Measurements from ENCODE around the gene CHSY1. TPM values are rescaled to one million over a fixed set of nuclear protein-coding genes. Genes with fewer than 3 reads are reported as not detected.
A peak's percentile ranks its signal among the peaks of the same experiment; 100 is the strongest.

The CHSY1 gene
- total RNA-seq, 2 donors from 2014 or later, result 91.2 to 93.3 TPM

DNA sequence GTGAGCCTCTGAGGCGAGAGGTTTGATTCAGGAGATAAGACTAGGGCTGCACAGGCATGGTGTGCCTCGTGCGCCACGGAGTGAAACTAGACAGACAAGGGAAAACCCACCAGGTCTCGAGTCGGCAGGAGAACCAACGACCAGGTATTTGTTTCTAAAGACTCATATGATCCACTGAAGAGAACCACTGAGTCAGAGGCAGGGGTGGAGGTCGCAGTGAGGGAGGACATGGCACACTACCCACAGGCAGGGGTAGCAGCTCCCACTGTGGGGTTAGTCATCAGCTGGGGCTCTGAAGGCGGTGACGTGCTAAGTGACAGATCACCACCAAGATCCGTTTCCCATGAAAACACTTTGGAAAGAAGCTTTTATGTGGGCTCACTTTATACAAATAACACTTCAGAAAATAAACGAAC lies 45.7 kb downstream of the CHSY1 start:
- Mint-ChIP-seq H3K27me3 (no peaks in the 10 kb centered on the region), H3K9me3 (no peaks in the 10 kb centered on the region), H3K4me3 (peak overlapping the region; percentile 87), H3K4me1 (ENCODE audit: low read depth in 2 of 2) (peaks cover 68 to 85% of the 10 kb centered on the region in 2 donors), H3K36me3 (no peaks in the 10 kb centered on the region), H3K27ac (peak overlapping the region; percentile 85 to 94)
- DNase-seq (ENCODE audit: low spot score) (peak; percentile 78), ATAC-seq (peak; percentile 91 to 94)

DNA sequence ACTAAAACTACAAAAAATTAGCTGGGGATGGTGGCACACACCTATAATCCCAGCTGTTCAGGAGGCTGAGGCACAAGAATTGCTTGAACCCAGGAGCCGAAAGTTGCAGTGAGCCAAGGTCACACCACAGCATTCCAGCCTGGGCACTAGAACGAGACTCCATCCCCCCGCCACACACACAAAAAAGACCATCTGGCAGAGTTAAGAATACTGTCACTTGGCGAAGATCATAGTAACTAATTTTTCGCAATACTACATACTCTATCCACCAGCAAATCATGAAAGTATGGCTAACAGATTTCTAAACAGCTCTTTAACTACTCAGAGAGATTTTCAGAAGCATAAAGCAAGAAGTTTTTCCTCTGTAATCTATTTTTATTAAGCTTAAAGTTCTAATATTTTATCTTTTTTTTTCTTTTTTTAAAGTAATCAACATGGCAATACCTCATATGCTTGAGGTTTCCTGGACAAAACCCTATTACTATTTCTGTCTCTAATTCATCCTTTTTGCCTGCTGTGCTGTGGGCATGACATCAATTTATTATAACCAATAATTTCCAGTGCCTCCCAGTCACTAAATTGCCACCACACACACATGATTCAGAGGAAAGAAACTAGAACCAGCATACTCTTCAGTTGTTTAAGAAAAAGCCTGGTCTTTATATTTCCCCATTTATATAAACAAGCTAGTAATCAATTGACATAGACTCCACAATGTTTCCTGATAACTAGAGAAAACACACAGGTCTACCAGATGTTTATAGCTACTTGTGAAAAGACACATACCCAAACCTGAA lies 46.9 kb downstream of the CHSY1 start:
- peaks cover 75 to 89% of the 10 kb centered on the region in 2 donors for H3K4me1 Mint-ChIP-seq (ENCODE audit: low read depth in 2 of 2)

DNA sequence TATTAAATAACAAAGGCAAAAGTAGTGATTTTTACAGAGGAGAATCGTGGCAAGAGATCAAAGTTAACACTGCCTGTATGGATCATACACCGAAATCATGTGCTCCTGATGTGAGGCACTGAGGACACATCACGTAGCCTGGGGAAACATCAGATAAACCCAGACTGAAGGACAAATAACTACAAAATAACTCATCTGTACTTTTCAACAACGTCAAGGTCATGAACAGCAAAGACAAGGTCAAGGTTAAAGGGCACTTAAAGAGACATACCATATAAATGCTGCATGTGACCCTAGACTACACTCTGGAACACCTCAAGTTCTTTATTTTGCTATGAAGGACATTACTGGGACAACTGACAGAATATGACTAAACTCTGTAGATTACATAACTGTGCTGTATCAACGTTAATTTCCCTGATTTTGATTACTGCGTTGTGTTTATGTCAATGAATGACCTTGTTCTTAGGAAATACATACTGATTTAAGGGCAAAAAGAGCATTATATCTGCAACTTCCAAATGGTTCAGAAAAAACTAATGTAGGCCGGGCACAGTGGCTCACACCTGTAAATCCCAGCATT lies 48.1 kb downstream of the CHSY1 start:
- H3K36me3 Mint-ChIP-seq, result no peaks in the 10 kb centered on the region
- no peaks in the 10 kb centered on the region for H3K9me3 Mint-ChIP-seq

More for the DNA sequence above, 46.9 kb downstream of the CHSY1 start:
- DNase-seq (ENCODE audit: low spot score) (no peak), ATAC-seq (no peak)
- no peaks in the 10 kb centered on the region for H3K36me3 Mint-ChIP-seq
- H3K27ac Mint-ChIP-seq, result peak overlapping the region; percentile 85 to 94
- no peaks in the 10 kb centered on the region for H3K9me3 Mint-ChIP-seq
- H3K27me3 Mint-ChIP-seq, result no peaks in the 10 kb centered on the region
- peak overlapping the region; percentile 87 for H3K4me3 Mint-ChIP-seq

DNA sequence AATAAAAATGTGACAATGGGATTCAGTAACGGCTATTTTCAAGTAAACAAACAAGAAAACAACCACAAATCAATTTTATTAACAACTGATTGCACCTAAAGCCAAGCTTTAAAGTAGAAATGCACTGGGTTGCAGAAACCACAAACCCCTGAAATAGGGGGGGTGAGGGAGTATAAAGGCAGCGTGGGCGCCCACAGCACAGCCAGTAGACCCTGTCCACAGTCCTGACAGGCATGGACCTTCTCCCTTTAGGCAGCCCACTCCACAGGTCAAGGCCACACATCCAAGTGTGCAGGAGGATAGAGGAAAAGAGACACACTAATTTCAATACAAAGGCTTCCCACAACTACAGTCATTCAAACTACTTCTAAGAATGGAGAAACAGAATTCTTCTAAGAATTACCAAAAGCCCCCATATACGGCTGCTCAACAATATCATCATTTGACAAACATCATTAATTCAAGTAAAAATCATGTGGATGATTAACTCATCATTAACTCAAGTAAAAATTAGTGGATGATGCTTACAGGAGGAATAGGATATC lies 48.7 kb downstream of the CHSY1 start:
- H3K36me3 Mint-ChIP-seq, result no peaks in the 10 kb centered on the region
- DNase-seq (ENCODE audit: low spot score) (no peak), ATAC-seq (peak in 1 of 2 donors; percentile 46)
- H3K27ac Mint-ChIP-seq, result peak overlapping the region; percentile 88 to 92
- peak overlapping the region; percentile 82 for H3K4me3 Mint-ChIP-seq
- no peaks in the 10 kb centered on the region for H3K27me3 Mint-ChIP-seq
- H3K9me3 Mint-ChIP-seq, result no peaks in the 10 kb centered on the region
- peaks cover 80 to 94% of the 10 kb centered on the region in 2 donors for H3K4me1 Mint-ChIP-seq (ENCODE audit: low read depth in 2 of 2)

More for the DNA sequence above, 48.1 kb downstream of the CHSY1 start:
- Mint-ChIP-seq H3K27ac (peak overlapping the region; percentile 88 to 92), H3K27me3 (no peaks in the 10 kb centered on the region), H3K4me3 (peak overlapping the region; percentile 82), H3K4me1 (ENCODE audit: low read depth in 2 of 2) (peaks cover 75 to 89% of the 10 kb centered on the region in 2 donors)
- ATAC-seq (no peak), DNase-seq (ENCODE audit: low spot score) (no peak)

DNA sequence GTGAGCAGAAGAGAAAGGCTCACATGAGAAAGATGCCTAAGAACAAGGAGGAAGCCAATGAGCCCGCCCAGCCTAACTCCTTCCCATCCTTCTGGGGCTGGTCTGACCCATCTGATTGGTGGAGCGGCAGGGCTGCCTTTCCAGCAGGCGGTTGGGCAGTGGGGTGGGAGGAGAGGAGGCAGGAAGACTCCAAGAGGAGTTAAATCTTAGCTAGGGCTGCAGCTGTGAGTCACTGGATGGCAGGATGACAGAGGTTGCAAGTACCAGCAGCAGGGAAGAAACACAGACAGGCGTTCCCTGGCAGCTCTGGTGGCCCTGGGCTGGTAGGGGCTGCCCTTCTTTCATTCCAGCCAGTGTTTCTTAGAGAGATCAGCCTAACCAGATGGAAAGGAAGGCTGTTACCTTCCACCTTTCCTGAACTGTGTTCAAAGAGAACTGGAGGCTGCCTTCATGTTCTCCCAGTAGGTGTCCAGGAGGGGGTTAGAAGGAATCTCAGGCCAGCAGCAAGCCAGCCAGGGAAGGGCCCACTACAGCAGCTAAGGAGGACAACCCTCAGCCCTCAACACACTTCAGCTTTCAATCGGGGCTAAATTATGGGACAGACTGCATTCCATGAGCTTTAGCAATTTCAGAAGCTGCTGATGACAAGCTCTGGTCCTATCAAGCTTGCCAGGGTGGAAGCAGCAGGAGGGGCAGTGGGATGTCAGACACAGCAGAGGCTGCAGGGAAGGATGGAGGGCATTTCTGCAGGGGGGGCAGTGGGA lies 50.3 kb downstream of the CHSY1 start:
- Mint-ChIP-seq H3K27ac (peak overlapping the region; percentile 59 to 99), H3K4me1 (ENCODE audit: low read depth in 2 of 2) (peaks cover 79 to 90% of the 10 kb centered on the region in 2 donors), H3K27me3 (no peaks in the 10 kb centered on the region), H3K36me3 (no peaks in the 10 kb centered on the region), H3K4me3 (peak overlapping the region; percentile 89), H3K9me3 (no peaks in the 10 kb centered on the region)
- DNase-seq (ENCODE audit: low spot score) (no peak), ATAC-seq (no peak)

DNA sequence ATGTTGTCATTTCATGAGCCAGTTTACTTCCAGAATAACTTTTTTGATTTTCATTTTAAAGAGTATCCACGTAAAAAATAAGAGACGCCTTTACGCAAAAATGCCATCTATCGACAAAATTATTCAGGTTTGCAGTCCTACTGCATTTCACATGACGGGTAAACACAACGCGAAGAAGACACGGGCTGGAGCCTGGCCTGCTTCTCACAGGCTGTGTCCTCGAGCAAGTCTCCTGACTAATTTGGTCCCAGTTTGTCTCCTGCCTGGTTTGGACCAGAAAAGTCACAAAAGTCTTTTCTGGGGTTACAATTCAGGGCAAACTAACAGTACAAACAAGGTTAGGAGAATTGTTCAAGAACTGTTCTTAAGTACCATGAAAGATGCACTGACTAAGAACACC lies 51.7 kb downstream of the CHSY1 start:
- Mint-ChIP-seq H3K4me1 (ENCODE audit: low read depth in 2 of 2) (peaks cover 69 to 76% of the 10 kb centered on the region in 2 donors), H3K27me3 (no peaks in the 10 kb centered on the region), H3K27ac (peak overlapping the region; percentile 97 to 99), H3K9me3 (no peaks in the 10 kb centered on the region), H3K36me3 (no peaks in the 10 kb centered on the region), H3K4me3 (peak overlapping the region; percentile 89)
- ATAC-seq (no peak), DNase-seq (ENCODE audit: low spot score) (no peak)

DNA sequence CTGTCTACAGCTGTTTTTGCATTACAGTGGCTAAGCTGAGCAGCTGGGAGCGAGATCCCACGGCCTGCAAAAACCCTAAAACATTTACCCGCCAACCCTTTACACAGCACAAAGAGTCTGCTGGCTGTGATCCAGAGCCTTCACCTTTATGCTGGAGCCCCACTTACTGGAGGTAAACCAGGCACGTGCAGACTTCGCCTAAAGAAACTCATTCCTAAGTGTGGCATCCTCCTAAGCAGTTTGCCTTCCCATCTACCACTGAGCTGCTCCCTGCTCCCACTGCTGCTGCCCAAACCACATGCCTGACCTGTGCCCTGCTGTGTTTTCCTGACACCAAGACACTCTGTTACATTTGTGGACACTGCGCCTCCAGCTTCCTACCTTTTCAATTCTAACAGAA lies 53.0 kb downstream of the CHSY1 start:
- H3K27me3 Mint-ChIP-seq, result no peaks in the 10 kb centered on the region
- H3K36me3 Mint-ChIP-seq, result no peaks in the 10 kb centered on the region
- H3K4me1 Mint-ChIP-seq (ENCODE audit: low read depth in 2 of 2), result peaks cover 70 to 76% of the 10 kb centered on the region in 2 donors
- H3K27ac Mint-ChIP-seq, result peak overlapping the region; percentile 97 to 99
- no peak for ATAC-seq
- peak overlapping the region; percentile 89 for H3K4me3 Mint-ChIP-seq
- no peaks in the 10 kb centered on the region for H3K9me3 Mint-ChIP-seq
- no peak for DNase-seq (ENCODE audit: low spot score)

DNA sequence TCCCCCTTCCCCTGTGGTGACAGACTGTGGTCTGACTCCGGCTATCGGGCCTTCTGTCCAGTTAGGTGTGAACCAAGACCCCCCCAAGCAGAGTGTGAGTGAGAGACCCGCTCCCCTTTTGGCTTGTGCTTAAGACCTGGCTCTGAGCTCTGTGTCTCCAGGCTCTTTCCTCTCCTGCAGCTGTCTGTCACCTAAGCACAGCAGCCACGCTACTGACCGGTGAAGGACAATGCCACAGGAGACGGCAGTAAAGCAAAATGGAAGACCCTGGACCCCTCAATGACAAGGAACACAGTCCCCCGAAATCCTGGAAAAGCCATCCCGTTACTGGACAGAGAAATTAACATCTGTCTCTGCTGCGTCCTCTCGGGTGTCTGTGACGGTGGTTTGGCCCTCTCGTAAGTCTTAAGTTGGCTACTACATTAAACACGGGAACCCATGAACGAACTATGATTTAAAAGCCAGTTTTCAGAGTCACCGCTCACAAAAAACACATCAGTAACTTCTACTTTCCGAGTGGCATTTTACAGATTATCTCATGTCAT lies 53.7 kb downstream of the CHSY1 start:
- Mint-ChIP-seq H3K9me3 (no peaks in the 10 kb centered on the region), H3K36me3 (no peaks in the 10 kb centered on the region), H3K27ac (peak overlapping the region; percentile 97 to 99), H3K27me3 (no peaks in the 10 kb centered on the region), H3K4me1 (ENCODE audit: low read depth in 2 of 2) (peaks cover 69 to 76% of the 10 kb centered on the region in 2 donors), H3K4me3 (peak overlapping the region; percentile 89)
- ATAC-seq (no peak), DNase-seq (ENCODE audit: low spot score) (no peak)

DNA sequence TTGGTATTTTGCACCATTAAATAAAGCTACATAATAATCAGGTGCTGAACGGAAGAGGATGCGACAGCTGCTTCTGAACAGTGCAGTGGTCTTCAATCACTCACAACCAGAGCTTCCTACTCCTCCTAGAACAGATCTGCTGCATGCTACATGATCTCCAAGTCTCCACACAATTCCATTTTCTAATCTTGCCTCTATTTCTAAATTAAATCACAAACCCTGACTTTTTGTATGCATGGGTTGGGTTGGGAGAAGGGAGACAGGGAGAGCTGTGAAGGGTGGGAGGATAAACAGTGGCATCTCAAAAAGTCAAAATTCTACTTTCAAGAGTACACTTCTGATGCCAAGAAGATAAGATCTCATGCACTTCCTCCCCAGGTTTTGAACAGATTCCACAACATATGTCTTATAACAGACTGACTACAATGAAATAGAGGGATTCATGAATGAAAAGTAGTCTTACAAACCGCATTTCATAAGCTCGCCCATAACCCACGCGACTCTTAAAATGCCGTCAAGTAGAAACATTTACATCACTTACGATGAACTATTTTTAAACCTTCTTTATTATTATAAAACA lies 57.2 kb downstream of the CHSY1 start:
- Mint-ChIP-seq H3K36me3 (no peaks in the 10 kb centered on the region), H3K27ac (peak overlapping the region in 1 of 2 donors; percentile 80), H3K9me3 (no peaks in the 10 kb centered on the region), H3K4me3 (peak overlapping the region; percentile 25), H3K4me1 (ENCODE audit: low read depth in 2 of 2) (peaks cover 69 to 70% of the 10 kb centered on the region in 2 donors), H3K27me3 (no peaks in the 10 kb centered on the region)
- DNase-seq (ENCODE audit: low spot score) (no peak), ATAC-seq (no peak)

DNA sequence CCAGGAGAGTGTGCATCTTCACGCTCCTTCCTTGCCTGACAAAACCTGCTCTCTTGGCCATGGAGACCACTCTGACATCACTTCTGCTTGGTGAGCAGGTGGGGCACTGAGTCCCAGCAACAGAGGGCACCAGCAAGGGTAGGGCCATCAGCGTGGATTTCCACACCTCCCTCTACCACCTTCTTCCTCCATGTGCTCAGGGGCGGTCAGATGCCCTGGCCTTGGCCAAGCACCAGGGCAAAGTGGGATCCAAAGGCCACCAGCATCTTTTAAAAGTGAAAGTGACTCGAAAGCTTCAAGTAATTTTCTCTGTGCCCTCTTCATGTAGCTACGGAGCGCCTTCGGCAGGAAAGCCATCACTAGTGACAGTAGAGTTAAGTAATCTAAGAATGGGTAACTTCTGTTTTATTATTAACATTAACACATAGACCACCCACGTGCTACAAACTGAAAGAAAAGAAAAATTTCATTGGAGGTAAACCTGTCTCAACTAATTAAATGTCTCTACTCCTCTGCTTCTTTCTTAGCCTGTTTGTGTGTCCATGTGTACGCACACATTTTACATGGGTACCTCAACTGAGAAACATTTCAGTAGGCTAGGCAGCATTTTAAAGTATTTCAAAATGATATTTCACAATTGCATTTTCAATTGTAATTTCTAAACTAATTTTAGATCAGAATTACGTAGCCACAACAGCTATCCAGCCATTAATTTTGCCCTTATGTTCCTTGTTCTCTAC lies 57.9 kb downstream of the CHSY1 start:
- Mint-ChIP-seq H3K9me3 (no peaks in the 10 kb centered on the region), H3K27ac (peak overlapping the region in 1 of 2 donors; percentile 80), H3K36me3 (no peaks in the 10 kb centered on the region), H3K4me3 (peak overlapping the region; percentile 25), H3K27me3 (no peaks in the 10 kb centered on the region), H3K4me1 (ENCODE audit: low read depth in 2 of 2) (peaks cover 67 to 68% of the 10 kb centered on the region in 2 donors)
- DNase-seq (ENCODE audit: low spot score) (no peak), ATAC-seq (no peak)

DNA sequence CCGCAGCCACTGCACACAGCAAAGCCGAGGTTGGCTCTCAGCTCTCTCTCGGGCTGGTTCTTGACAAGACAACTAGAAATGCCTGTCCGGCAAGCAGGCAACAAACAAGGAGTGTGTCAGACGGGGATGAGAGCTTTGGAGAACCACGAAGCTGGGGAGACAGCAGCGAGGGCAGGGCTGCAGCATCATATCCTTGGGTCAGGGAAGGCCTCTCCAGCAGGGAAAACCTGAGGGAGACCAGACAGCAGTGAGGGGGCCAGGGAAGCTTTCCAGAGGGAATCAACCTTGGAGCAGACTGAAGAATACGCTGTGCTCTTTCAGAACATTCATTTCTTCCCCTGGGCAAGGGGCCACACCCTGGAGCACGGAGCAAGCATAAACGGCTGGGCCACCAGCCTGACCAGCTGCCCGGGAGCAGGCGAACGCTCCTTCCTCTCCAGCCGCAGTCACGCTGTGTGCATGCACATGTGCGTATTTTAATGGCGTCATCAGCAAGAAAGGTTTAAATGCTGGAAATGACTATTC lies 58.7 kb downstream of the CHSY1 start:
- no peaks in the 10 kb centered on the region for H3K9me3 Mint-ChIP-seq
- no peak overlapping the region for H3K4me3 Mint-ChIP-seq

DNA sequence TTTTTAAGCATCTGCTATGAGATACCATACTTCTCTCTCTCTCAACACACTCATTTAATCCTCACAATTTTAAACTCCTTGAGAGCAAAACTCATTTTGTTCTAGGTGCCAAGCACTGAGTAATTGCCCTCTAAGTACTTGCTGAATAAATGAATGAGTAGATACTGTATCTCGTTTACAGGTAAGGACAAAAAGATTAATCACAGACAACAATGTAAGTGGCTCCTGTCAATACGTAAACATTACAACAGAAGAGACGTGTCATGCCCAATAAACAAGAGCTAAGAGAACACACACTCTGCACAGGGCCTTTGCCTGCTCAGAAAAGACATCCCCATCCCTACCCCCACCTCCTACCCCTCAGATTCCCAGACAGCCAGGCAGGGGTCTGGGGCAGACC lies 59.8 kb downstream of the CHSY1 start:
- ATAC-seq, result no peak
- Mint-ChIP-seq H3K4me1 (ENCODE audit: low read depth in 2 of 2) (peaks cover 61 to 68% of the 10 kb centered on the region in 2 donors), H3K27ac (peak overlapping the region; percentile 10), H3K4me3 (no peak overlapping the region), H3K36me3 (no peaks in the 10 kb centered on the region), H3K9me3 (no peaks in the 10 kb centered on the region), H3K27me3 (no peaks in the 10 kb centered on the region)
- DNase-seq (ENCODE audit: low spot score), result no peak

More for the DNA sequence above, 58.7 kb downstream of the CHSY1 start:
- Mint-ChIP-seq H3K27me3 (no peaks in the 10 kb centered on the region), H3K4me1 (ENCODE audit: low read depth in 2 of 2) (peaks cover 64 to 68% of the 10 kb centered on the region in 2 donors), H3K27ac (peak overlapping the region; percentile 10), H3K36me3 (no peaks in the 10 kb centered on the region)
- DNase-seq (ENCODE audit: low spot score) (no peak), ATAC-seq (no peak)
